GM06990 (cell line): Measurements from ENCODE around the gene RASSF5.
"Not testable (repeated sequence)": the region's sequence is repeated elsewhere in the genome, so short reads cannot be mapped to it uniquely, and the experiment has no call there.

Source experiments
- DNase-seq: peaks from one replicate; pipeline ENCODE4 v3.0.0-alpha.2; 2011; ENCODE audit not compliant: insufficient read length; ENCODE audit errors: extremely low read depth
- H3K27me3 ChIP-seq: replicated peaks from 2 replicates; pipeline ENCODE4 v1.6.0; 2011; ENCODE audit warnings: low read length; ENCODE audit not compliant: control insufficient read depth, insufficient read depth
- H3K36me3 ChIP-seq: 2 replicates; pipeline ENCODE4 v1.5.1; 2011; ENCODE audit warnings: low read length; ENCODE audit not compliant: control insufficient read depth, insufficient read depth
- H3K4me3 ChIP-seq: replicated peaks from 2 replicates; pipeline ENCODE4 v1.5.1; 2011; ENCODE audit warnings: low read depth, mild to moderate bottlenecking, control low read depth, low read length
- TF ChIP-seq, protein P1 (sequence below): IDR thresholded peaks from 2 replicates; pipeline ENCODE4 v1.5.1; 2011; ENCODE audit warnings: low read length, control low read depth, mild to moderate bottlenecking, inconsistent platforms; ENCODE audit not compliant: insufficient read depth, poor library complexity, severe bottlenecking

RASSF5 gene

DNA sequence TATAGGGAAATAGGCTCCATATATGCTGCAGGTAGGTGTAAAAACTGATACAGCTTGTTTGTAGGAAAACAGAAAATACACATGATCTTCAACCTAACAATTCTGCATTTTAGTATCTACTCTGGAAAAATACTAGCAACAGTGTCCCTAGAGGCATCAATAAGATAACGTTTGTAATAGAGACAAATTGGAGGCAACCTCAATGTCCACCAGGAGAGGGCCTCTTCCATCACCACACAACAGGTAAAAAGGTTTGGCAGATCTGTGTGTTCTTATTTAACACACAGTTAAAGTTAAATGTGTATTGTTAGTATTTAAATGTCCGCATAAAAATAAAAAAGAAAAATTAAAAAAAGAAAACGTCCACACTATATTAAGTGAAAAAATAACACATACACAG lies 99.5 kb downstream of the RASSF5 start:
- TF ChIP-seq, protein P1, sequence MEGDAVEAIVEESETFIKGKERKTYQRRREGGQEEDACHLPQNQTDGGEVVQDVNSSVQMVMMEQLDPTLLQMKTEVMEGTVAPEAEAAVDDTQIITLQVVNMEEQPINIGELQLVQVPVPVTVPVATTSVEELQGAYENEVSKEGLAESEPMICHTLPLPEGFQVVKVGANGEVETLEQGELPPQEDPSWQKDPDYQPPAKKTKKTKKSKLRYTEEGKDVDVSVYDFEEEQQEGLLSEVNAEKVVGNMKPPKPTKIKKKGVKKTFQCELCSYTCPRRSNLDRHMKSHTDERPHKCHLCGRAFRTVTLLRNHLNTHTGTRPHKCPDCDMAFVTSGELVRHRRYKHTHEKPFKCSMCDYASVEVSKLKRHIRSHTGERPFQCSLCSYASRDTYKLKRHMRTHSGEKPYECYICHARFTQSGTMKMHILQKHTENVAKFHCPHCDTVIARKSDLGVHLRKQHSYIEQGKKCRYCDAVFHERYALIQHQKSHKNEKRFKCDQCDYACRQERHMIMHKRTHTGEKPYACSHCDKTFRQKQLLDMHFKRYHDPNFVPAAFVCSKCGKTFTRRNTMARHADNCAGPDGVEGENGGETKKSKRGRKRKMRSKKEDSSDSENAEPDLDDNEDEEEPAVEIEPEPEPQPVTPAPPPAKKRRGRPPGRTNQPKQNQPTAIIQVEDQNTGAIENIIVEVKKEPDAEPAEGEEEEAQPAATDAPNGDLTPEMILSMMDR = peak; percentile 60
- no peak for DNase-seq
- no peaks in the 10 kb centered on the region for H3K27me3 ChIP-seq
- H3K4me3 ChIP-seq = no peak overlapping the region
- H3K36me3 ChIP-seq = peaks cover 16% of the 10 kb centered on the region

DNA sequence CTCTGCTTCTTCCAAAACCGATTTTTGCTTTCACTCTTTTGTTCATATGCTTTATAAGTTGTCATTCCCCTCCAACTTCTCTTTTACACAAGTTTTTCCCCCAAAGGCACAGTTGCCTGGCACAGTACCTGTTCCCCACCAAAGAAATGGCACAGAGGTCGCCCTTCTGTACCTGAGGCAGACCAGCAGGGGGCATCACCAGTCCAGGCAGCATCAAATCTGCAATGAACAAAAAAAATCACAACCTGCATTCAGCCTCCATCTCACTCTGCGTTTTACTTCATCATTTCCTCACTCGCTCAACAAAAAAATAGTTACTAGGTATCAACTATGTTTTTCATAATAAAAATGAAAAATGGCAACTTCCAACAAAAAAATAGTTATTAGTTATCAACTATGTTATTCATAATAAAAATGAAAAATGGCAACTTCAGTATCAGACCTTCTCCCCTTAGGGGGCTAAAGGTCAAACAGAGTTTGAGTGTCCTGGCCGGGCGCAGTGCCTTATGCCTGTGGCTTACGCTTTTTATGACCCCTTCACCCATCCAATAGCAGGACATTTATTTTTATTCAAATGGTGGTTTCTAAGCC lies 100.9 kb downstream of the RASSF5 start:
- H3K4me3 ChIP-seq = peak overlapping the region; percentile 37; the same call in 1 of the 2 replicates
- no peak for DNase-seq
- no peaks in the 10 kb centered on the region for H3K27me3 ChIP-seq
- H3K36me3 ChIP-seq = peaks cover 7% of the 10 kb centered on the region
- TF ChIP-seq, protein P1 = peak; percentile 94

GRCh38 chr1:206609229-206609991 lies 102.1 kb downstream of the RASSF5 start:
- Histone ChIP-seq H3K4me3 (peak overlapping the region; percentile 30), H3K27me3 (no peaks in the 10 kb centered on the region), H3K36me3 (peaks cover 5% of the 10 kb centered on the region)
- peak; percentile 72 for DNase-seq
- TF ChIP-seq, protein P1 = no peak

GRCh38 chr1:206612129-206612876 lies 105.0 kb downstream of the RASSF5 start, which contains the start of gene EIF2D:
Gene EIF2D, minus strand, starts transcription at chr1:206612465. Its CDS starts 123 bp downstream, at chr1:206612342.
- Histone ChIP-seq H3K27me3 (no peaks in the 10 kb centered on the region), H3K4me3 (peak within 1 kb of the TSS; percentile 94), H3K36me3 (no peaks in the 10 kb centered on the region)
- TF ChIP-seq, protein P1 = peak; percentile 85
- peak; percentile 93 for DNase-seq

- not testable (repeated sequence) for H3K36me3 ChIP-seq, DNase-seq, H3K27me3 ChIP-seq, H3K4me3 ChIP-seq
These were observed 119.1 kb downstream of the RASSF5 start for GRCh38 chr1:206626396-206626795.

DNA sequence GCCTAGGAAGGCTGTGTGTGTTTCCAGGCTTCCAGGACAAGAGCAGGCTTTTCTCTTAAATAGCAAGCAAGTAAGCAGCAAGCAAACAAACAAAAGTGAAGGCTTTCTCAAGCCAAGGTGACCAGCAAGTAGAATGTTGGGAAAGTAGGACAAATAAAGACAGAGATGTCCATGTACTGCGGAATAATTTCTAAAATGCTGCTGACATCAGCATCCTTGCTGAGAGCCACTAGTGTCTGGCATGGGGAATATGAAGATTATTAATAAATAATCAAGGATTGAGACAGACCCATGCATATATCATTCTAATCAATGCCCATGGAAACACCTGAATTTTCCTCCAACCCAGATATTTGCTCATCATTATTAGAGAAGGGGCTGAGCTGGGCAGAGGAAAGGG lies 121.6 kb downstream of the RASSF5 start:
- TF ChIP-seq, protein P1 = no peak
- Histone ChIP-seq H3K27me3 (no peaks in the 10 kb centered on the region), H3K36me3 (no peaks in the 10 kb centered on the region), H3K4me3 (no peak overlapping the region)
- DNase-seq = no peak
